Adrenal gland (tissue), 12 donors: ENCODE measurements around the gene DHCR24. TPM values are rescaled to one million over a fixed set of nuclear protein-coding genes. Genes with fewer than 3 reads are reported as not detected.
A peak's percentile ranks its signal among the peaks of the same experiment; 100 is the strongest.

Experiments
- DNase-seq, 7 donors: peaks; one replicate each; pipeline ENCODE4 v3.0.0-alpha.2; 2019 to 2020
- H3K27ac ChIP-seq, 5 donors: fragments of 200-600 bp; sonication (generic) in 4 of 5; 1 replicate in 3 of 5; 2 replicates in 2 of 5; pipeline versions ENCODE4 v1.5.1 to v1.8.0; 2016 to 2020; ENCODE audit warnings: mild to moderate bottlenecking in 1 of 5
- H3K27me3 ChIP-seq: fragments of 200-600 bp; 2 replicates; pipeline ENCODE4 v1.8.0; 2021
- H3K36me3 ChIP-seq, 2 donors: fragments of 200-600 bp; replicated peaks in 1 of 2; 1 replicate in 1 of 2; 2 replicates in 1 of 2; pipeline versions ENCODE4 v1.5.1 to v1.8.0; 2018 to 2022
- H3K4me1 ChIP-seq, 2 donors: fragments of 200-600 bp; replicated peaks in 1 of 2; 1 replicate in 1 of 2; 2 replicates in 1 of 2; pipeline versions ENCODE4 v1.5.1 to v1.8.0; 2018 to 2021
- H3K4me3 ChIP-seq, 4 donors: fragments of 200-600 bp; sonication (generic) in 3 of 4; one replicate each; pipeline ENCODE4 v1.5.1; 2016 to 2018
- H3K9me3 ChIP-seq, 3 donors: fragments of 200-600 bp; sonication (generic) in 1 of 3; replicated peaks in 1 of 3; 1 replicate in 2 of 3; 2 replicates in 1 of 3; pipeline versions ENCODE4 v1.5.1 to v1.8.0; 2016 to 2021
- POLR2A ChIP-seq, 2 donors: fragments of 450-650 bp; IDR thresholded peaks; one replicate each; pipeline ENCODE4 v1.6.1; 2017; ENCODE audit warnings: antibody characterized with exemption in 2 of 2, mild to moderate bottlenecking in 2 of 2, moderate library complexity in 1 of 2
- WGBS, 4 donors: extraction: QIAGEN DNeasy Blood & Tissue Kit in 2 of 4; methylation state at CpG; one replicate each; pipeline versions ENCODE4 v1.1.5 to v1.1.7; 2013 to 2017; 5-methylcytosine and 5-hydroxymethylcytosine counted together
- intact Hi-C, 2 donors: fragments of 100-400 bp; cut with DNase I; formaldehyde crosslinking; loops; one replicate each; pipeline versions ENCODE4 v1.14.1 to v1.15.0; 2022 to 2023
- polyA plus RNA-seq, 3 donors: library from polyadenylated mRNA; stranded (reverse); fragments of 200-250 nt in 2 of 3; fragments of 350-450 nt in 1 of 3; fragmentation: Illumina TruSeq in 1 of 3; extraction: RNeasy Lipid Tissue Mini Kit (QIAGEN cat#74804) in 1 of 3; gene quantifications; one replicate each; pipeline ENCODE4 v1.2.3, GENCODE V29; 2013 to 2014
- total RNA-seq, 9 donors: library from RNA; depleted of rRNA in 4 of 9; stranded (reverse); fragments of >200 nt in 4 of 9; fragments of 120-200 nt in 1 of 9; fragmentation: NEBNext Ultra II Directional in 1 of 9; extraction: Animal tissue kit (Norgen Biotek cat#: 25700) in 1 of 9; gene quantifications; one replicate each; pipeline versions ENCODE4 v1.1.0 to v1.2.4, GENCODE V29; 2013 to 2023
- TF ChIP-seq, protein P1 (sequence below), 6 experiments: fragments of 450-650 bp in 4 of 6; fragments of 200-600 bp in 2 of 6; sonication (generic) in 1 of 6; IDR thresholded peaks; 1 replicate in 5 of 6; 2 replicates in 1 of 6; pipeline versions ENCODE4 v1.5.1 to v1.8.0; 2016 to 2021; ENCODE audit warnings: antibody characterized with exemption in 6 of 6, mild to moderate bottlenecking in 2 of 6, moderate library complexity in 1 of 6
- donor health status: healthy with polysubstance abuse.
- donor health status: Bipolar disorder and iron deficiency.
- donor health status: DM: yes; HTN: yes; CAD: no.
- donor health status: DM: no; HTN: no; CAD: no.
- donor health status: DM: no; HTN: no; CAD: no.
- donor health status: DM: yes; HTN: yes; CAD: no.

The DHCR24 gene
- total and polyA plus RNA-seq, 12 donors: 138 to 4,801 (median 2,741) TPM

DNA sequence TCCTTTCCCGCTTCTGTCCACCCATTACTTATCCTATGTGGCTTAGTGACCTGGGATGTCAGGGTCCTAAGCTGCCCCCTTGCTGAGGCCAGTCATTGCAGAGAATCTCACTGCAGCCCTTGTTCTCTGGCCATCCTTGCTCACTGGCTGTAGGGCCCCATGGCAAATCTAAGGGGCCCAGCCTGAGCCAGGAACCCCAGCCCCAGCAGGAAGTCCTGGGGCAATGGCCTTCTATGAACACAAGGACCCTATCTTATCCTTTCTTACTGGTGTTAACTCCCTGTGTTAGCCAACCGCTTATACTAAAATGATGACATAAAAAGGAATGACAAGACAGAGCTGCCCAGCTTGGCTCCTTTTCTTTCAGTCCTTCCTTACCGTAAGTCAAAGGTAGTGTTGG lies 29.9 kb downstream of the DHCR24 start:
- WGBS, 4 donors: 51 to 61% (median 56%) methylated on average over 3 of the region's 3 CpGs
- no peak overlapping the region for H3K4me3 ChIP-seq
- no peaks in the 10 kb centered on the region for H3K27me3 ChIP-seq
- peak in 3 of 7 donors; percentile 14 to 46 (median 24) for DNase-seq
- intact Hi-C loops: no loop called here
- no peaks in the 10 kb centered on the region for H3K9me3 ChIP-seq
- H3K36me3 ChIP-seq: peaks cover 0 to 50% of the 10 kb centered on the region in 2 donors
- peaks cover 36 to 65% of the 10 kb centered on the region in 2 donors for H3K4me1 ChIP-seq
- H3K27ac ChIP-seq: peak overlapping the region in 4 of 5 donors; percentile 61 to 90 (median 70)
- no peak for TF ChIP-seq POLR2A (IDR thresholded peaks at IDR 0.05)
- TF ChIP-seq, protein P1, sequence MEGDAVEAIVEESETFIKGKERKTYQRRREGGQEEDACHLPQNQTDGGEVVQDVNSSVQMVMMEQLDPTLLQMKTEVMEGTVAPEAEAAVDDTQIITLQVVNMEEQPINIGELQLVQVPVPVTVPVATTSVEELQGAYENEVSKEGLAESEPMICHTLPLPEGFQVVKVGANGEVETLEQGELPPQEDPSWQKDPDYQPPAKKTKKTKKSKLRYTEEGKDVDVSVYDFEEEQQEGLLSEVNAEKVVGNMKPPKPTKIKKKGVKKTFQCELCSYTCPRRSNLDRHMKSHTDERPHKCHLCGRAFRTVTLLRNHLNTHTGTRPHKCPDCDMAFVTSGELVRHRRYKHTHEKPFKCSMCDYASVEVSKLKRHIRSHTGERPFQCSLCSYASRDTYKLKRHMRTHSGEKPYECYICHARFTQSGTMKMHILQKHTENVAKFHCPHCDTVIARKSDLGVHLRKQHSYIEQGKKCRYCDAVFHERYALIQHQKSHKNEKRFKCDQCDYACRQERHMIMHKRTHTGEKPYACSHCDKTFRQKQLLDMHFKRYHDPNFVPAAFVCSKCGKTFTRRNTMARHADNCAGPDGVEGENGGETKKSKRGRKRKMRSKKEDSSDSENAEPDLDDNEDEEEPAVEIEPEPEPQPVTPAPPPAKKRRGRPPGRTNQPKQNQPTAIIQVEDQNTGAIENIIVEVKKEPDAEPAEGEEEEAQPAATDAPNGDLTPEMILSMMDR (IDR thresholded peaks at IDR 0.05): no peak

DNA sequence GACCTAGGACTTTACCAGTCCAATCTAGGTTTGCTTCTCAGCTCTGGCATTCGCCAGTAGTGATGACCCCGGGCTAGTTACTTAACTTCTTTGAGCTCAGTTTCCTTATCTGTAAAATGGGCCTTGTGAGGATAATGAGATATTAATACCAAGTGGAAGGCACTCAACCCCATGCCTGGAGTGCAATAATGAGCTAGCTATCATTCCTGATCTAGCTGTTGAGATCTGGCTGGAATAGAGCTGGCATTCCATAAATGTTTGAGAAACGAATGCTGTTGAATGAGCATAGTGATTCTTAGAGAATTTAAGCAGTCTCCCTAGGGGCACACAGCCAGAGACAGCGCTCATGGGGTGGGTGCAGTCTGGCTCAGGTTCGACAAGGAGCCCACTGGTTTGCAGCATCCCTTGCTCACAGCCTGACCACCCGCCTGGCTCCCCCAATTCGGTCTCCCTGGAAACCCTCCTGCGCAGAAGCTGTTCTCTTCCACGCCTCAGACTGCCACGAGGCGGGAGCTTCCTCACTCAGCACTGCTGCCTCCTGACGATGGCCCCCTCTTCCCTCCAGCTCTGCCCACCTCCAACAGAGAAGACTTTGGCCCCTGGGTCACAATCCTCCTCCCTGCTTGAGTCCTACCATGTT lies 32.5 kb downstream of the DHCR24 start:
- DNase-seq: peak in 2 of 7 donors; percentile 18 to 51
- Histone ChIP-seq H3K36me3 (peaks cover 0 to 62% of the 10 kb centered on the region in 2 donors), H3K27ac (peak overlapping the region in 4 of 5 donors; percentile 20 to 77 (median 50)), H3K4me3 (no peak overlapping the region), H3K4me1 (peaks cover 17 to 41% of the 10 kb centered on the region in 2 donors), H3K27me3 (no peaks in the 10 kb centered on the region), H3K9me3 (no peaks in the 10 kb centered on the region)
- intact Hi-C loops: no loop called here
- TF ChIP-seq, protein P1 (IDR thresholded peaks at IDR 0.05): no peak
- TF ChIP-seq POLR2A (IDR thresholded peaks at IDR 0.05): no peak
- 84 to 92% (median 88%) methylated on average over 12 of the region's 12 CpGs for WGBS, 4 donors

DNA sequence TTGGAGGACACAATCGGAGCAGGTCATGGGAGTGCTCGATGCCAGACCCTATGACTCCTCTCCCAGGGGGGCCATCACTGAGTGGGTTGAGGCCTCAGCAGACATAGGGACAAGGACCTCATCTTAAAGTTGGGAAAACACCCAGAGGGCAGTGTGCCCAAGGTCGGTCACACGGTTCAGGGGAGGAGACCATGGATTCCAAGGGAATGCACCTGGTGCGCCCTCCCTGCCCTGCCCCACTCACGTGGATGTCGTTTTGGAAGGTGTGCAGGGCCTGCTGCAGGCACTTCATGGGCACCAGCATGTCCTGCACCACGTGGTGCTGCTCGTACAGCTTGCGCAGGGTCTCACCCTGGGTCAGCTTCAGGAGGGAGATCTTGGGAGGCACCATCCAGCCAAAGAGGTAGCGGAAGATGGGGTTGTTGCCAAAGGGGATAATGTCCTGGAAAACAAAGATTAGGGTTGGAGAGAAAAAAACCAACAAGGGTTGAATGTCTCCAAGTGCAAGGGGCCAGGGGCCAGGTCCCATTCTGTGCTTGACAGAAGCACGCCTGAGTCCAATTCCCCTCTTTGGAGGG lies 33.1 kb downstream of the DHCR24 start:
- H3K4me1 ChIP-seq: peaks cover 17 to 36% of the 10 kb centered on the region in 2 donors
- no peak for TF ChIP-seq POLR2A (IDR thresholded peaks at IDR 0.05)
- TF ChIP-seq, protein P1 (IDR thresholded peaks at IDR 0.05): no peak
- peak in 2 of 7 donors; percentile 42 to 60 for DNase-seq
- intact Hi-C loops: no loop called here
- no peak overlapping the region for H3K4me3 ChIP-seq
- H3K27ac ChIP-seq: peak overlapping the region in 4 of 5 donors; percentile 20 to 77 (median 46)
- peaks cover 0 to 63% of the 10 kb centered on the region in 2 donors for H3K36me3 ChIP-seq
- no peaks in the 10 kb centered on the region for H3K27me3 ChIP-seq
- H3K9me3 ChIP-seq: no peaks in the 10 kb centered on the region
- WGBS, 4 donors: 63 to 73% (median 69%) methylated on average over 7 to 12 of the region's 12 CpGs

DNA sequence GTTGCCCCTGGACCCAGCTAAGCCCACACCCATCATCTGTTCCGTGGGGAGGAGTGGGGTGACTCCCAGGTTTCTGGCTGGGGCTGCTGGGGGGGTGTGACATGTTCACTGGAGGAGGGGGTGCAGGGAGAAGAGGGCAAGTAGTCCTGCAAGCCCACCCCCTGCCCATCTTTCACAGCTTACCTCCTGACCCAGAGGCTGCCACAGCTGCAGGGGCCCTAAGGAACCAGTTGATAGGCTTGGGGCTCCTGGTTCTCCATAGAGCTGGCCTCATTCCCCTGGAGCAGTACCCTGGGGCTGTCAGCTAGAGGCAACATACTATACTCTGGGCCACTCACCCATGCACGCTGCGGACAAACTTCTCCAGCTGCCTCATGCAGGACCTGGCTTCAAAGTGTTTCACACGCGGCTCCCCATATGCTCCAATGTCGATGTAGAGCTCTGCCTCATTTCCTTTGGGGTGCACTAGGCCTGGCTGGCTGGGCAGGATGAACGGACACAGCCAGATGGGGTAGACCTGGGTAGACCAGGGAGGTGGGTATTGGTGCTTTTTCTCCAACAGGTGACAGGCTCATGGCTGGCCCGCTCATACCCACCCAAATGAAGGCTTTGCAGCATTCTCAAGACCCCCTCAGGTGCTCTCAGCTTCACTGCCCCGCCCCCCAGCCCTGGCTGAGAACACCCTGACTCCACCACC lies 33.8 kb downstream of the DHCR24 start:
- Histone ChIP-seq H3K36me3 (peaks cover 0 to 68% of the 10 kb centered on the region in 2 donors), H3K4me1 (peaks cover 15 to 31% of the 10 kb centered on the region in 2 donors), H3K27me3 (no peaks in the 10 kb centered on the region), H3K9me3 (no peaks in the 10 kb centered on the region), H3K27ac (peak overlapping the region in 3 of 5 donors; percentile 39 to 77 (median 52)), H3K4me3 (no peak overlapping the region)
- intact Hi-C loops: no loop called here
- TF ChIP-seq, protein P1 (IDR thresholded peaks at IDR 0.05): no peak
- TF ChIP-seq POLR2A (IDR thresholded peaks at IDR 0.05): no peak
- WGBS, 4 donors: 82 to 90% (median 86%) methylated on average over 5 to 9 of the region's 9 CpGs
- DNase-seq: peak in 2 of 7 donors; percentile 18 to 47
